IPS DF 19.7 (cell line): ENCODE measurements around the gene SGK1.
"Not testable (repeated sequence)": the region's sequence is repeated elsewhere in the genome, so short reads cannot be mapped to it uniquely, and the experiment has no call there.

Experiments
- DNase-seq: peaks from one replicate; pipeline ENCODE4 v3.0.0-alpha.2; 2013; ENCODE audit warnings: low read depth, low spot score

Gene SGK1

GRCh38 chr6:134223796-134224420 lies 94.0 kb downstream of the SGK1 start:
- DNase-seq: no peak

DNA sequence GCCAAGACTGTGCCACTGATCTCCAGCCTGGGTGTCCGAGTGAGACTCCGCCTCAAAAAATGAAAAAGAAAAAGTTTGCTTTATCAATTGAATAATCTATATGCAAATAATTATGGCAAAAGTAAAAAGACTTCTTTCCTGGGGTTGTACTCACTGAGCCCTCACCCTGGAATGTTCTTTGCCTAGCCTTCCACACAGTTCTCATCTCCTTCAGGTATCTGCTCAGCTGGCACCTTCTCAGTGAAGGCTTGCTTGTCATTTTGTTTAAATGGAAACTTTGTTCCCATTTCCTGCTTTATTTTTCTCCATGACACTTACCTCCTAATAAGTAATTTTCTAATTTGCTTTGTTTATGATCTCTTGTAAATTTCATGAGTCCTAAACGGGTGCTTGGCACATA lies 96.7 kb downstream of the SGK1 start:
- no peak for DNase-seq

DNA sequence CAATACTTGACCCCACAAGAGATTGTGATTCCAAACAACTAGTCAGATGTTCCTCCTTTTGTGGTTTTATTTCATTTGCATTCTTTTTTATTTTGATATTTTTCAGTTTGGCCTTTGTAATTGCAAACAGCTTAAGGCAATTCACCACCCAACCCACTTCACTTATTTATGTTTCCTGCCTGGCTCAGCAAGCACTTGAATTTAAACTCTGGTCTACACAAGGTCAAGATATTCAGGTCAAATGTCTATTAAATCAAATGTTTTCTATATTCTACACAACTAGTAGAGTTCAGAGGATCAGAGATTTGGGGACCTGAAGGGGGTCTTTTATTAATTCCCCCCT lies 100.1 kb downstream of the SGK1 start:
- no peak for DNase-seq

DNA sequence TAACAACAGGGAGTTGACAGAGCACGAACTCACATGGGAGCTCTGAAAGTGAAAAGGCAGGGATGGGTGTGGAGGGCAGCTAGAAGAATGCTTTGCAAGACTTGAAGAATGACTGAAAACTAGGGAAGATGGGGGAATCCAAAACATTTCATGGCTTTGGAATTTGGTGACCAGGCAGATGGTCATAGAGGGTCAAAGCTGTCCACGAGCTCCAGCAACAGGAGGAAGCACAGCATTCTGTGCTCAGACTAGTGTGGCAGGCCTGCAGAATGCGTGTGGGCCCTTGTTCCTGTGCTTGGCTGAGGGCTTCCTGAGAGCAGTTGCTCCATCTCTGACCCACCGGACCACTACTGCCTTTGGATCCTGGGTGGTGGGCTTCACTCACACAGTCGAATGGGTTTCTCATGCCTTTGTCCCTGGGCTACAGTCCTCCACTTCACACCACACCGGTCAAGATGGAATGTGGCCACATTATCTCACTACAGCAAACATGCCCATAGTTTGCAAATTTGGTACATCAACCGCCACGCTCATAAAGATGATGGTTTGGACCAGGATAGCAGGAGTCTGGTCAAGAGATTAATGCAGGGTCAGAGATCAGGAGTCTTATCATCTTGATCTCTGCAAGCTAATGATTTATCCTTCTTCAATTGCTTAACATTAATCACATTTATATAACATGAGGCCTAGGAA lies 100.7 kb downstream of the SGK1 start:
- no peak for DNase-seq

DNA sequence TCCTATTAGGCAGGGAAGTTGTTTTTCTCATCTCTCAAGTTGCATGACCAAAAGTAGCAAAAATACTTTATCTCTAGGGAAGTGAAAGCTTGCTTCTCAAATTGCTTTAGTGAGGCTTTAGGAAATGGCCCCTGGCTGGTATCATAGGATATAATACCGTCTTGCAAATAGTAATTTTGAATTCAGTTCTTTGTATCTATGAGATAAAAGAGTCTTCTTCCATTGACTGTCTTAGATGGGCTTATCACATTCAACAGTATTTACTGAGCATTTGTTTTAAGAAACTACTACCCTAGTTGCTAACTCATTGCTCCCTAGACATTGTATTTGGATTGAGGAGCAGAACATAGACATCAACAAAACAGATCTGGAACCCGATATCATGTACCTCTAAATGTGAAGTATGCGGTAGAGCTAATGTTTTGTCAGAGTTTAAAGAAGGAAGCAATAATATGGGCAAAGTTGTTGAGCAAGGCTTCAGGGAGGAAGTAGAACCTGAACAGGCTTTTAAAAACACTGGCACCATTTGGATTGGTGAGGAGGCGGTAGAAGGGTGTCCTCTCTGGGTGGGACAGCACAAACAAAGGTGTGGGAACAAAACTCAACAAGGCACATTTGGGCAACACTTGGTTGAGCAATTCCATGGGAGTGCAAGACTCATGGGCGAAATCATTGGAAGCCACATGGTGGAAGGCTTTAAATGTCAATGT lies 101.5 kb downstream of the SGK1 start:
- no peak for DNase-seq

GRCh38 chr6:134213410-134213809 lies 104.5 kb downstream of the SGK1 start:
- DNase-seq: not testable (repeated sequence)

DNA sequence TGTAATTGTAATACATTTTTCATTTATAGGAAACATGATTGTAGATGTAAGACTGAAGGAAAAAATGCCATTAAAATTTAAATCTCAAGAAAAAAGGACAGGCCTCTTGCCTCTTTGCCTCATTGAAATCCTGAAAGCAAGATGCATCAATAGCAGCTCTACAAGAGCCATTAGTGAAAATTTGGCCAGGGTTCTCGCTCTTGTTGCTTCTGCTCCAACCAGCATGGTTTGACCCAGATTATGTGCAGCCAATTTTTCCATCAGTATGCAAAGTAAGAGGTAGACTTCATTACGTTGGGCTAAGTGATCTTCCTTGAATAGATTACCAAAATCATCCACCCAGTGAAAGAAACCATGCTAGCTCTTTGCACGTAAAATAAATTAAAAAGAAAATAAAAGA lies 106.6 kb downstream of the SGK1 start:
- no peak for DNase-seq

- no peak for DNase-seq
Observed at GRCh38 chr6:134207421-134207820, 110.5 kb downstream of the SGK1 start.

- no peak for DNase-seq
Observed at GRCh38 chr6:134205366-134205765, 112.5 kb downstream of the SGK1 start.

GRCh38 chr6:134204759-134205158 lies 113.2 kb downstream of the SGK1 start:
- not testable (repeated sequence) for DNase-seq

DNA sequence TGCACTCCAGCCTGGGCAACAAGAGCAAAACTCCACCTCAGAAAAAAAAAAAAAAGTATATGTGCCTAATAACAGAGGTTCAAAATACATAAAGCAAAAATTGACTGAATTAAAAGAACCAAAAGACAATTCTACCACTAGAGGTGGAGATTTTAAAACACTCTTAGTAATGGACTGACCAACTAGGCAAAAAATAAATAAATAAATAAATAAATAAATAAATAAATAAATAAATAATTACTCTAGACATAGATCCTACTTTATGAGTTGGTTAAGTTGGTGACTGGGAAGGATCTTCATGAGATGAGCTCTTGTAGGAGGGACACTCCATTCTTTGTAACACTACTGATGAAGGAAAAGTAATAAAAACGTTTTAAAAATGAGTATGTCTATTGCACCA lies 113.9 kb downstream of the SGK1 start:
- no peak for DNase-seq

DNA sequence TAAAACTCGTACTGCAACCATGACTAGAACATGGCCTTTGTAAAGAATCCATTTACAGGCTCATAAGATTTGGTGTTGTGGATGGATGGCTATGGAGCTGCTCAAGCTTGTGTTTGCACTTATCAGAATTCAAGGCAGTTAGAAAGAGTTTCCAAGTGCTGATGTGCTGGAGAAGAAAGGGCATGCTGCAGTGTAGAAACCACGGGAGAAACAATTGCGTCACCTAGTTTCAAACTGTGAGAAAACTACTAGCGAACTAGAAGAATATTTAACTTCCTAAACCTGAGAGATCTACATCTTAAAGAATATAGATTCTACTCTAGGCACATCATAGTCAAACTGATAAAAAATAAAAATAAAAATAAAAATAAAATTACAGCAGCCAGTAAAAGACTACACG lies 116.2 kb downstream of the SGK1 start:
- DNase-seq: no peak

DNA sequence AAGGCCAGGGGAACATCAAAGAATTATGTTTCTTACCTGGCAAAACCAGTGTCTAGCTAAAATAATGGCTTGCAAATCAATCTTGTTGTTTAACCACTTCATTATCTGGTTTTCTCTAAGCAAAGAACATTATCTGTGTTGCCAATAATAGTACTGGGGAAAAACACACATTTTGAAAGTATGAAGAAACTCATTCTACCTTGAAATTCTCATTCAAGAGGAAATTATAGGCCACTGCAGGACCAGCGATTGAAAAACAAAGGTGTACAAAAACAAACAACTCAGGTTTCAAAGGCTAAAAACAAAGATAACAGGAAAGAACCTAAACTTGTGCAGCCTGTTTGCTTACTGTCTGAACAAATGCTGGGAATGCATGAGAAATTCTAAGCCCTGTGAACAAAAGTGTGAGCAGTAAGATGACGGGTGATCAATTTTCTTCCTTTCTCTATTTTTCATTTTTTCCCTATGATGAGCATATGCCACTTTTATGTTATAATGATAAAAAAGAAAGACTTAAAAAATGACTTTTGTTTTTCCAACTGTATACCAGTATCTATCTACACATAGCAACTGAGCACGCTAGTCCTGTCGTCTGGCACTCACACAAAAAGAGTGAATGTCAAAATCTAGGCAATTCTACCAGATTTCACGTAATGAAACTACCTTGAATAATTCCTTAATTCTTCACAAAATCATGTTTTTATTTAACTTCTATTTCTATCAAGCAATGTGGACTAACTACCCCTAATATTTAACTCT lies 117.9 kb downstream of the SGK1 start:
- DNase-seq: no peak

GRCh38 chr6:134198093-134198492 lies 119.8 kb downstream of the SGK1 start:
- DNase-seq: no peak

- DNase-seq: not testable (repeated sequence)
Observed at GRCh38 chr6:134197685-134198084, 120.2 kb downstream of the SGK1 start.

GRCh38 chr6:134196568-134197193 lies 121.2 kb downstream of the SGK1 start:
- no peak for DNase-seq

GRCh38 chr6:134195985-134196384 lies 121.9 kb downstream of the SGK1 start:
- DNase-seq: no peak

GRCh38 chr6:134195164-134195906 lies 122.6 kb downstream of the SGK1 start:
- DNase-seq: no peak

- DNase-seq: no peak
Observed at GRCh38 chr6:134193536-134194498, 124.1 kb downstream of the SGK1 start.

GRCh38 chr6:134192609-134193008 lies 125.3 kb downstream of the SGK1 start:
- not testable (repeated sequence) for DNase-seq
